ENCODE measurements around the gene DCUN1D3.

- TF ChIP-seq POLR2A (IDR thresholded peaks at IDR 0.05) (no peak), CTCF (IDR thresholded peaks at IDR 0.05) (no peak)
These were observed 44.9 kb upstream of the DCUN1D3 start for GRCh38 chr16:20944861-20945574.
